HepG2 (cell line): Measurements from ENCODE around the gene C16orf87. TPM values are rescaled to one million over a fixed set of nuclear protein-coding genes. Genes with fewer than 3 reads are reported as not detected.

Experiments
- ATAC-seq: fragments of 200-7000 bp; cut with Tn5 transposase; 3 replicates; pipeline ENCODE4 v1.9.1; 2020; ENCODE audit warnings: mild to moderate bottlenecking, moderate library complexity
- BruUV-seq: library from RNA; stranded (reverse); fragments of 400-500 nt; replicated peaks from 2 replicates; lab custom pipeline; 2021; lab: Mats Ljungman, UMichigan
- CTCF ChIA-PET: fragments of 300-600 bp; formaldehyde crosslinking; extraction: SDS; loops from one replicate; lab custom pipeline; 2021; ENCODE audit warnings: low total read pairs, inconsistent platforms, low intra/inter-chr PET ratio; lab: Yijun Ruan, JAX
- POLR2A ChIA-PET: fragments of 350-600 bp; sonication (Branson Sonifier 250); formaldehyde crosslinking; loops from one replicate; lab custom pipeline; 2020; ENCODE audit warnings: antibody characterized with exemption, inconsistent platforms; lab: Yijun Ruan, JAX
- DNase-seq: peaks from one replicate; pipeline ENCODE4 v3.0.0-alpha.2; 2015; ENCODE audit warnings: low spot score
- FAIRE-seq: peaks from 3 replicates; lab custom pipeline; 2011; peaks lifted over from hg19 to GRCh38; lab: Jason Lieb, UNC
- H2AFZ ChIP-seq: one replicate; pipeline ENCODE4 v1.6.1; 2011; ENCODE audit warnings: low read length, inconsistent platforms
- H3K27ac ChIP-seq: fragments of 300-600 bp; 3 replicates; pipeline ENCODE4 v1.8.0; 2011; ENCODE audit warnings: mixed run types, mild to moderate bottlenecking, mixed read lengths, low read length, inconsistent platforms; ENCODE audit not compliant: insufficient read depth; ENCODE audit errors: extremely low read length
- H3K27me3 ChIP-seq, 2 experiments: fragments of 200-600 bp in 1 of 2; 2 replicates in 1 of 2; 3 replicates in 1 of 2; pipeline versions ENCODE4 v1.6.0 to v1.8.0; 2011; ENCODE audit warnings: low read length in 2 of 2, mild to moderate bottlenecking in 2 of 2, moderate library complexity in 2 of 2, inconsistent platforms in 1 of 2; ENCODE audit not compliant: insufficient read depth in 2 of 2, control insufficient read depth in 1 of 2
- H3K36me3 ChIP-seq, 2 experiments: fragments of 200-600 bp in 1 of 2; replicated peaks in 1 of 2; 2 replicates in 1 of 2; 3 replicates in 1 of 2; pipeline versions ENCODE4 v1.5.1 to v1.8.0; 2011; ENCODE audit warnings: low read length in 2 of 2, inconsistent platforms in 1 of 2; ENCODE audit not compliant: insufficient read depth in 2 of 2, control insufficient read depth in 1 of 2
- H3K4me1 ChIP-seq: 2 replicates; pipeline ENCODE4 v1.5.1; 2012; ENCODE audit warnings: low read length, inconsistent platforms; ENCODE audit not compliant: insufficient read depth
- H3K4me2 ChIP-seq: 2 replicates; pipeline ENCODE4 v1.6.0; 2011; ENCODE audit warnings: low read depth, low read length, inconsistent platforms
- H3K4me3 ChIP-seq, 3 experiments: fragments of 200-600 bp in 1 of 3; sonication (generic), shearing (Covaris generic) in 1 of 3; replicated peaks in 1 of 3; 2 replicates each; pipeline ENCODE4 v1.5.1; 2011 to 2016; ENCODE audit warnings: low read length in 3 of 3, inconsistent platforms in 2 of 3, low read depth in 2 of 3, mild to moderate bottlenecking in 2 of 3, control low read depth in 1 of 3, mixed read lengths in 1 of 3; ENCODE audit not compliant: insufficient read depth in 1 of 3
- H3K79me2 ChIP-seq: one replicate; pipeline ENCODE4 v1.6.1; 2011; ENCODE audit warnings: low read length, inconsistent platforms; ENCODE audit not compliant: insufficient read depth
- H3K9ac ChIP-seq: 2 replicates; pipeline ENCODE4 v1.6.0; 2011; ENCODE audit warnings: mild to moderate bottlenecking, low read depth, low read length, inconsistent platforms; ENCODE audit not compliant: insufficient read depth
- H3K9me3 ChIP-seq: 2 replicates; pipeline ENCODE4 v1.5.1; 2012; ENCODE audit warnings: mild to moderate bottlenecking, low read length
- H4K20me1 ChIP-seq: 2 replicates; pipeline ENCODE4 v1.6.0; 2011; ENCODE audit warnings: inconsistent platforms, mild to moderate bottlenecking, low read length, moderate library complexity; ENCODE audit not compliant: insufficient read depth
- ATM ChIP-seq: fragments of 450-650 bp; IDR thresholded peaks from 2 replicates; pipeline ENCODE4 v1.7.1; 2017; ENCODE audit warnings: mild to moderate bottlenecking, borderline replicate concordance
- REPIN1 ChIP-seq: sonication (generic); formaldehyde crosslinking; IDR thresholded peaks from 2 replicates; pipeline ENCODE4 v1.8.0; 2022; ENCODE audit warnings: missing genetic modification reagents, low read depth, mild to moderate bottlenecking, borderline replicate concordance
- SMAD3 ChIP-seq: sonication (generic); formaldehyde crosslinking; IDR thresholded peaks from 2 replicates; pipeline ENCODE4 v1.4.0; 2020; ENCODE audit warnings: missing genetic modification reagents
- ZBTB21 ChIP-seq: sonication (generic); formaldehyde crosslinking; IDR thresholded peaks from 2 replicates; pipeline ENCODE4 v1.4.0; 2020; ENCODE audit warnings: missing genetic modification reagents
- ZIK1 ChIP-seq: sonication (generic); formaldehyde crosslinking; IDR thresholded peaks from 2 replicates; pipeline ENCODE4 v1.5.0; 2020; ENCODE audit warnings: mild to moderate bottlenecking, low read depth, missing genetic modification reagents, borderline replicate concordance
- ZNF280B ChIP-seq: sonication (generic); formaldehyde crosslinking; IDR thresholded peaks from 2 replicates; pipeline ENCODE4 v1.5.0; 2020; ENCODE audit warnings: missing genetic modification reagents, mild to moderate bottlenecking, borderline replicate concordance
- WGBS: methylation state at CpG from one replicate; pipeline ENCODE4 v1.1.6; 2017; ENCODE audit warnings: low lambda C conversion rate; 5-methylcytosine and 5-hydroxymethylcytosine counted together
- in situ Hi-C: cut with HindIII; loops from 2 replicates; pipeline ENCODE4 v1.10.0; 2017; ENCODE audit warnings: low pct_unique_long_range_greater_than_20kb; ENCODE audit not compliant: extremely low pct_ligation_motif_present
- intact Hi-C: fragments of 100-400 bp; cut with micrococcal nuclease; formaldehyde crosslinking; loops from one replicate; pipeline ENCODE4 v1.10.0; 2022; ENCODE audit not compliant: unreplicated experiment
- polyA plus RNA-seq, 8 experiments: library from polyadenylated mRNA; depleted of rRNA in 3 of 8; stranded (reverse) in 7 of 8; unstranded in 1 of 8; fragments of >200 nt; fragmentation: Illumina TruSeq in 4 of 8; extraction: Trizol in 4 of 8; gene quantifications; 2 replicates each; pipeline versions ENCODE4 v1.2.1 to v1.2.3, GENCODE V29; 2011 to 2016; ENCODE audit warnings: low read depth in 4 of 8, missing spikeins in 1 of 8, mixed read lengths in 1 of 8; ENCODE audit not compliant: insufficient read depth in 1 of 8
- total RNA-seq, 5 experiments: library from RNA; depleted of rRNA; stranded (reverse); fragments of >200 nt; fragmentation: Illumina TruSeq; extraction: Trizol; gene quantifications; 2 replicates each; pipeline ENCODE4 v1.2.3, GENCODE V29; 2016; ENCODE audit warnings: low read depth in 1 of 5
- TF ChIP-seq, protein P1 (sequence below): sonication (generic); formaldehyde crosslinking; IDR thresholded peaks from 2 replicates; pipeline ENCODE4 v1.4.0; 2020; ENCODE audit warnings: mild to moderate bottlenecking, missing genetic modification reagents

Gene C16orf87
- total and polyA plus RNA-seq, 2 of the 13 experiments (the other 11 are each of a cell fraction or from before 2014, with no cell fraction given): 8.6 to 19.5 TPM

DNA sequence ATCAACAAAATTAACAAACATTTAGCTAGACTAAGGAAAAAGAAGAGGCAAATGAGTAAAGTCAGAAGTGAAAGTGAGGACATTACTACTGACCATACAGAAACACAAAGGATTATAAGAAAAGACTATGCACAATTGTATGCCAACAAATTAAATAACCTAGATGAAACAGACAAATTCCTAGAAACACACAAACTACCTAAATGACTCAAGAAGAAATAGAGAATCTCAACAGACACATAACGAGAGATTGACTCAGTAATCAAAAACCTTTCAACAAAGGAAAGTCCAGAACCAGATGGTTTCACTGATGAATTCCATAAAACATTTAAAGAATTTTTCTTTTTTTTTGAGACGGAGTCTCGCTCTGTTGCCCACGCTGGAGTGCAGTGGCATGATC lies 47.2 kb downstream of the C16orf87 start:
- BruUV-seq: no TSS peak
- H3K79me2 ChIP-seq: no peaks in the 10 kb centered on the region
- H3K4me1 ChIP-seq: peaks cover 22% of the 10 kb centered on the region
- intact Hi-C loops (no loop called here), in situ Hi-C loops (no loop called here)
- FAIRE-seq: no peak
- H2AFZ ChIP-seq: no peak overlapping the region
- ChIA-PET POLR2A (no interaction called here), CTCF (no interaction called here)
- H3K36me3 ChIP-seq: no peaks in the 10 kb centered on the region
- no peaks in the 10 kb centered on the region for H4K20me1 ChIP-seq
- no peak overlapping the region for H3K9ac ChIP-seq
- no peak for TF ChIP-seq ZNF280B (CRISPR knock-in tag)
- no peak for TF ChIP-seq ATM
- TF ChIP-seq, protein P1, sequence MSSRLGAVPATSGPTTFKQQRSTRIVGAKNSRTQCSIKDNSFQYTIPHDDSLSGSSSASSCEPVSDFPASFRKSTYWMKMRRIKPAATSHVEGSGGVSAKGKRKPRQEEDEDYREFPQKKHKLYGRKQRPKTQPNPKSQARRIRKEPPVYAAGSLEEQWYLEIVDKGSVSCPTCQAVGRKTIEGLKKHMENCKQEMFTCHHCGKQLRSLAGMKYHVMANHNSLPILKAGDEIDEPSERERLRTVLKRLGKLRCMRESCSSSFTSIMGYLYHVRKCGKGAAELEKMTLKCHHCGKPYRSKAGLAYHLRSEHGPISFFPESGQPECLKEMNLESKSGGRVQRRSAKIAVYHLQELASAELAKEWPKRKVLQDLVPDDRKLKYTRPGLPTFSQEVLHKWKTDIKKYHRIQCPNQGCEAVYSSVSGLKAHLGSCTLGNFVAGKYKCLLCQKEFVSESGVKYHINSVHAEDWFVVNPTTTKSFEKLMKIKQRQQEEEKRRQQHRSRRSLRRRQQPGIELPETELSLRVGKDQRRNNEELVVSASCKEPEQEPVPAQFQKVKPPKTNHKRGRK: no peak
- TF ChIP-seq ZIK1: no peak
- no peak for TF ChIP-seq ZBTB21
- TF ChIP-seq REPIN1: no peak
- no peak for TF ChIP-seq SMAD3 (CRISPR knock-in tag)
- H3K27me3 ChIP-seq: peaks cover 0 to 3% of the 10 kb centered on the region in 2 experiments; a peak in 1 of 5 replicates
- 0 out of 2 replicates have a peak, but pooled peaks cover 2% of the 10 kb centered on the region for H3K9me3 ChIP-seq
- ATAC-seq: no peak
- 83% methylated on average over 4 of the region's 4 CpGs for WGBS
- H3K4me3 ChIP-seq: no peak overlapping the region
- no peak overlapping the region for H3K4me2 ChIP-seq
- no peak overlapping the region for H3K27ac ChIP-seq
- no peak for DNase-seq
